Thymus (tissue), 14 donors: ENCODE results near the gene APOC4. TPM values are rescaled to one million over a fixed set of nuclear protein-coding genes. Genes with fewer than 3 reads are reported as not detected.

Source experiments
- DNase-seq, 9 donors: peaks; one replicate each; pipeline ENCODE4 v3.0.0-alpha.2; 2013; ENCODE audit warnings: low spot score in 9 of 9, low read depth in 6 of 9, missing footprints in 1 of 9
- H3K27ac ChIP-seq, 2 donors: one replicate each; pipeline ENCODE4 v1.5.1; 2013; ENCODE audit warnings: control low read depth in 1 of 2, low read depth in 1 of 2, low read length in 1 of 2, mild to moderate bottlenecking in 1 of 2, moderate library complexity in 1 of 2
- H3K27me3 ChIP-seq, 2 donors: one replicate each; pipeline ENCODE4 v1.5.1; 2013; ENCODE audit warnings: low read length in 1 of 2; ENCODE audit not compliant: control insufficient read depth in 2 of 2, insufficient read depth in 1 of 2
- H3K36me3 ChIP-seq, 2 donors: one replicate each; pipeline ENCODE4 v1.5.1; 2013; ENCODE audit warnings: low read length in 1 of 2, mild to moderate bottlenecking in 1 of 2, moderate library complexity in 1 of 2; ENCODE audit not compliant: control insufficient read depth in 2 of 2, insufficient read depth in 2 of 2
- H3K4me1 ChIP-seq, 2 donors: one replicate each; pipeline ENCODE4 v1.5.1; 2013; ENCODE audit warnings: low read length in 2 of 2; ENCODE audit not compliant: control insufficient read depth in 2 of 2, insufficient read depth in 2 of 2
- H3K4me3 ChIP-seq, 2 donors: one replicate each; pipeline ENCODE4 v1.5.1; 2013; ENCODE audit warnings: low read length in 2 of 2, control low read depth in 1 of 2, mild to moderate bottlenecking in 1 of 2
- H3K9me3 ChIP-seq, 2 donors: one replicate each; pipeline ENCODE4 v1.5.1; 2013; ENCODE audit warnings: low read length in 1 of 2, mild to moderate bottlenecking in 1 of 2; ENCODE audit not compliant: control insufficient read depth in 2 of 2, insufficient read depth in 1 of 2
- WGBS: extraction: QIAGEN DNeasy Blood & Tissue Kit; methylation state at CpG from one replicate; pipeline ENCODE4 v1.1.7; 2013; 5-methylcytosine and 5-hydroxymethylcytosine counted together
- long read RNA-seq, 10 donors: transcript quantifications; one replicate each; lab custom pipeline, GENCODE V29; 2026
- polyA plus RNA-seq: library from polyadenylated mRNA; stranded (reverse); fragments of 200-250 nt; gene quantifications from one replicate; pipeline ENCODE4 v1.2.3, GENCODE V29; 2013
- total RNA-seq: library from RNA; stranded (reverse); fragments of 120-200 nt; gene quantifications from one replicate; pipeline ENCODE4 v1.2.4, GENCODE V29; 2013
- donor health status: healthy.

APOC4 gene
- total RNA-seq, result not detected
- 0.32 TPM for polyA plus RNA-seq
- long read RNA-seq, donor 1, result 0 reads
- long read RNA-seq, donor 2, result 0 reads
- long read RNA-seq, donor 3, result 0 reads
- long read RNA-seq, donor 4, result 0 reads
- long read RNA-seq, donor 5, result 0 reads
- long read RNA-seq, donor 6, result 0 reads
- long read RNA-seq, donor 7, result 0 reads
- long read RNA-seq, donor 8, result 0 reads
- long read RNA-seq, donor 9, result 0 reads
- long read RNA-seq, donor 10, result 0 reads

- Histone ChIP-seq H3K4me3 (no peak within 1 kb of the TSS), H3K27me3 (no peaks in the 10 kb centered on the region), H3K36me3 (no peaks in the 10 kb centered on the region), H3K4me1 (no peaks in the 10 kb centered on the region), H3K27ac (no peak within 1 kb of the TSS), H3K9me3 (no peaks in the 10 kb centered on the region)
- no peak for DNase-seq
- 91% methylated on average over 14 of the region's 14 CpGs for WGBS
These were observed at the start of gene APOC4 for GRCh38 chr19:44942067-44942571. TSS of gene APOC4 (plus strand) at chr19:44942237. CDS start at chr19:44942278, 41 bp downstream.

GRCh38 chr19:44892932-44893331, 49.1 kb upstream of the APOC4 start:
- H3K4me3 ChIP-seq, result no peak overlapping the region
- no peaks in the 10 kb centered on the region for H3K27me3 ChIP-seq
- DNase-seq, result no peak
- no peak overlapping the region for H3K27ac ChIP-seq
- WGBS, result 98% methylated on average over 7 of the region's 7 CpGs
- H3K4me1 ChIP-seq, result peaks cover 13 to 16% of the 10 kb centered on the region in 2 donors
- H3K36me3 ChIP-seq, result peaks cover 36 to 48% of the 10 kb centered on the region in 2 donors
- H3K9me3 ChIP-seq, result no peaks in the 10 kb centered on the region

GRCh38 chr19:44893332-44894051, 48.5 kb upstream of the APOC4 start:
- DNase-seq, result no peak
- 99% methylated on average over 18 of the region's 18 CpGs for WGBS
- H3K4me3 ChIP-seq, result no peak overlapping the region
- H3K27me3 ChIP-seq, result no peaks in the 10 kb centered on the region
- peaks cover 39 to 51% of the 10 kb centered on the region in 2 donors for H3K36me3 ChIP-seq
- H3K4me1 ChIP-seq, result peaks cover 13 to 16% of the 10 kb centered on the region in 2 donors
- H3K9me3 ChIP-seq, result no peaks in the 10 kb centered on the region
- no peak overlapping the region for H3K27ac ChIP-seq

GRCh38 chr19:44894052-44894400, 48.0 kb upstream of the APOC4 start:
- Histone ChIP-seq H3K27ac (no peak overlapping the region), H3K27me3 (no peaks in the 10 kb centered on the region), H3K4me1 (peaks cover 13 to 16% of the 10 kb centered on the region in 2 donors), H3K4me3 (no peak overlapping the region), H3K36me3 (peaks cover 39 to 52% of the 10 kb centered on the region in 2 donors), H3K9me3 (no peaks in the 10 kb centered on the region)
- WGBS, result 98% methylated on average over 6 of the region's 6 CpGs
- DNase-seq, result no peak

GRCh38 chr19:44894946-44895345, 47.1 kb upstream of the APOC4 start:
- DNase-seq, result no peak
- 91% methylated on average over 9 of the region's 9 CpGs for WGBS
- H3K36me3 ChIP-seq, result peaks cover 42 to 58% of the 10 kb centered on the region in 2 donors
- no peaks in the 10 kb centered on the region for H3K9me3 ChIP-seq
- no peaks in the 10 kb centered on the region for H3K27me3 ChIP-seq
- H3K4me1 ChIP-seq, result peaks cover 10 to 13% of the 10 kb centered on the region in 2 donors
- H3K27ac ChIP-seq, result no peak overlapping the region
- no peak overlapping the region for H3K4me3 ChIP-seq

- WGBS, result 97% methylated on average over 8 of the region's 8 CpGs
- Histone ChIP-seq H3K27ac (no peak overlapping the region), H3K9me3 (no peaks in the 10 kb centered on the region), H3K36me3 (peaks cover 67 to 74% of the 10 kb centered on the region in 2 donors), H3K4me1 (no peaks in the 10 kb centered on the region), H3K27me3 (no peaks in the 10 kb centered on the region), H3K4me3 (no peak overlapping the region)
- DNase-seq, result no peak
These were observed 44.2 kb upstream of the APOC4 start for GRCh38 chr19:44897835-44898234.

GRCh38 chr19:44900328-44901244, 41.5 kb upstream of the APOC4 start:
- H3K4me3 ChIP-seq, result no peak overlapping the region
- peaks cover 8 to 11% of the 10 kb centered on the region in 2 donors for H3K27me3 ChIP-seq
- no peaks in the 10 kb centered on the region for H3K9me3 ChIP-seq
- no peak for DNase-seq
- H3K36me3 ChIP-seq, result peaks cover 53 to 54% of the 10 kb centered on the region in 2 donors
- WGBS, result 97% methylated on average over 19 of the region's 19 CpGs
- no peak overlapping the region for H3K27ac ChIP-seq
- no peaks in the 10 kb centered on the region for H3K4me1 ChIP-seq

GRCh38 chr19:44903216-44903601, 38.8 kb upstream of the APOC4 start:
- no peak for DNase-seq
- Histone ChIP-seq H3K4me1 (no peaks in the 10 kb centered on the region), H3K27ac (no peak overlapping the region), H3K36me3 (peaks cover 29 to 32% of the 10 kb centered on the region in 2 donors), H3K27me3 (peaks cover 10 to 33% of the 10 kb centered on the region in 2 donors), H3K9me3 (peaks cover 0 to 5% of the 10 kb centered on the region in 2 donors), H3K4me3 (no peak overlapping the region)
- 92% methylated on average over 15 of the region's 15 CpGs for WGBS
